Measurements from ENCODE around the gene PARD3. TPM values are rescaled to one million over a fixed set of nuclear protein-coding genes. Genes with fewer than 3 reads are reported as not detected.

PARD3 gene
- total and polyA plus RNA-seq, 8 donors, result 25.6 to 54.5 (median 47.8) TPM

GRCh38 chr10:34687434-34688210 is 127.5 kb downstream of the PARD3 start:
- Histone ChIP-seq H3K4me3 (no peak overlapping the region), H3K4me1 (peaks cover 0 to 4% of the 10 kb centered on the region in 2 donors), H3K9me3 (no peaks in the 10 kb centered on the region), H3K27ac (no peak overlapping the region), H3K27me3 (no peaks in the 10 kb centered on the region), H3K36me3 (no peaks in the 10 kb centered on the region)
- ATAC-seq (no peak), DNase-seq (no peak)
- no peak for TF ChIP-seq CTCF (IDR thresholded peaks at IDR 0.05)
- intact Hi-C loops (cut with DNase I), result no loop called here

- intact Hi-C loops (cut with DNase I), result no loop called here
- DNase-seq, result no peak
- no peak for ATAC-seq
Observed at GRCh38 chr10:34682580-34682979, 132.5 kb downstream of the PARD3 start.

GRCh38 chr10:34681933-34682332 is 133.2 kb downstream of the PARD3 start:
- ATAC-seq (no peak), DNase-seq (no peak)
- TF ChIP-seq CTCF (IDR thresholded peaks at IDR 0.05), result no peak
- intact Hi-C loops (cut with DNase I), result no loop called here
- Histone ChIP-seq H3K4me1 (no peaks in the 10 kb centered on the region), H3K27me3 (no peaks in the 10 kb centered on the region), H3K36me3 (no peaks in the 10 kb centered on the region), H3K4me3 (no peak overlapping the region), H3K9me3 (no peaks in the 10 kb centered on the region), H3K27ac (no peak overlapping the region)

More at GRCh38 chr10:34682580-34682979, 132.5 kb downstream of the PARD3 start:
- no peaks in the 10 kb centered on the region for H3K9me3 ChIP-seq
- no peaks in the 10 kb centered on the region for H3K27me3 ChIP-seq
- H3K36me3 ChIP-seq, result no peaks in the 10 kb centered on the region
- H3K27ac ChIP-seq, result no peak overlapping the region
- H3K4me1 ChIP-seq, result no peaks in the 10 kb centered on the region
- no peak overlapping the region for H3K4me3 ChIP-seq
- TF ChIP-seq CTCF (IDR thresholded peaks at IDR 0.05), result no peak

GRCh38 chr10:34679177-34679576 is 135.9 kb downstream of the PARD3 start:
- intact Hi-C loops (cut with DNase I), result no loop called here
- H3K36me3 ChIP-seq, result no peaks in the 10 kb centered on the region
- H3K9me3 ChIP-seq, result no peaks in the 10 kb centered on the region
- no peaks in the 10 kb centered on the region for H3K27me3 ChIP-seq
- H3K4me1 ChIP-seq, result no peaks in the 10 kb centered on the region
- H3K27ac ChIP-seq, result no peak overlapping the region
- no peak for DNase-seq
- no peak for TF ChIP-seq CTCF (IDR thresholded peaks at IDR 0.05)
- no peak overlapping the region for H3K4me3 ChIP-seq
- ATAC-seq, result no peak

- ATAC-seq (no peak), DNase-seq (no peak)
- no peak overlapping the region for H3K27ac ChIP-seq
- intact Hi-C loops (cut with DNase I), result no loop called here
- H3K9me3 ChIP-seq, result no peaks in the 10 kb centered on the region
- no peaks in the 10 kb centered on the region for H3K27me3 ChIP-seq
- H3K36me3 ChIP-seq, result no peaks in the 10 kb centered on the region
- no peak for TF ChIP-seq CTCF (IDR thresholded peaks at IDR 0.05)
- H3K4me1 ChIP-seq, result no peaks in the 10 kb centered on the region
- H3K4me3 ChIP-seq, result no peak overlapping the region
Observed at GRCh38 chr10:34677591-34677990, 137.5 kb downstream of the PARD3 start.
